ENCODE measurements around the gene SLC16A3. TPM values are rescaled to one million over a fixed set of nuclear protein-coding genes. Genes with fewer than 3 reads are reported as not detected.

The SLC16A3 gene
- total RNA-seq, 2 donors from 2014 or later: 8.6 to 197 TPM

DNA sequence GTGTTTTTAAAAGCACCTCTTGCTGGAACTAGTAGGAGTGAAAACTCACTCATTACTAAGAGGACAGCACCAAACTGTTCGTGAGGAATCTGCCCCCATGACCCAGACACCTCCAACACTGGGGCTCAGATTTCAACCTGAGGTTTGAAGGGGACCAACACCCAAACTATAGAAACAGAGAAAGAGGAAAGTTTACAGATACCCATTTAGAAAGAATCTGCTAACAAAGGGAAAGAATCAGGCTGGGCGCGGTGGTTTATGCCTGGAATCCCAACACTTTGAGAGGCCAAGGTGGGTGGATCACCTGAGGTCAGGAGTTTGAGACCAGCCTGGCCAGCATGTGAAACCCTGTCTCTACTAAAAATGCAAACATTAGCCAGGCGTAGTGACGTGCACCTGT lies 48.1 kb downstream of the SLC16A3 start:
- Mint-ChIP-seq H3K36me3 (peaks cover 7 to 8% of the 10 kb centered on the region in 2 donors), H3K27ac (no peak overlapping the region), H3K9me3 (no peaks in the 10 kb centered on the region)
- no peak for DNase-seq (ENCODE audit: low spot score in 2 of 2)
- ATAC-seq: no peak

DNA sequence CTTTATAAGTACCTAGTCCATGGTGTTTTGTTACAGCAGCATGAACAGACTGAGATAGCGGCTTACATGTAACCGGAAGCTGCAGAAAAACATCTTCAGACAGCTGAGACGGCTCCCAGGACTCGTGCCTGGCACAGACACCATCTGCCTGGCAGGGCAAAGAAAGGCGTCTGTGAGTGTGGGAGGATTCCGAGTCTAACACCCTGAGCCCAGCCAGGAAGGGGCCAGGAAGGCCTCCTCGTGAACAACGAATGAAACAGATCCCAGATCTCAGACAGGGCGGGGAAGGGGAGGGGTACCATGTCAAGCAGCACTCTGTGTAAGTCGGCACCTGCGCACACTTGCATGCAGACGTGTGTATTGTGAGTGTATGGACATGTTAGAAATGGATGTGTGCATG lies 49.0 kb downstream of the SLC16A3 start:
- DNase-seq (ENCODE audit: low spot score in 2 of 2) (no peak), ATAC-seq (no peak)
- Mint-ChIP-seq H3K27ac (no peak overlapping the region), H3K9me3 (no peaks in the 10 kb centered on the region), H3K36me3 (no peaks in the 10 kb centered on the region)

DNA sequence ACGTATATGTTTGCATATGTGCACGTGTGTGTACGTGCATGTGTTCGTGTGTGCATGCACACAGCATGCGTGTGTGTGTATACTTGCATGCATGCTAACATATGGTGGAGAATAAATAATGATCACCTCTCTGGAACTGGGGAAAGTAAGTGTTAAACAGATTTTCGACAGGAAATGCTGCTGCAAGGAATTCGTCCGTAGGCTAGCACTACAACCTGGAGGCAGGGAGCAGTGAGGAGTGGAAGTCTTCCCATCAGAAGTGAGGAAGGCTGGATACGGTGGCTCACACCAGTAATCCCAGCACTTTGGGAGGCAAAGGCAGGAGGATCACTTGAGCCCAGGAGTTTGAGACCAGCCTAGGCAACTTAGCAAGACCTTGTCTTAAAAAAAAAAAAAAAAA lies 49.5 kb downstream of the SLC16A3 start:
- H3K27ac Mint-ChIP-seq: no peak overlapping the region
- no peaks in the 10 kb centered on the region for H3K9me3 Mint-ChIP-seq
- no peak for ATAC-seq
- no peaks in the 10 kb centered on the region for H3K36me3 Mint-ChIP-seq
- DNase-seq (ENCODE audit: low spot score in 2 of 2): no peak

- no peak for ATAC-seq
- Mint-ChIP-seq H3K9me3 (no peaks in the 10 kb centered on the region), H3K27ac (no peak overlapping the region), H3K36me3 (no peaks in the 10 kb centered on the region)
- DNase-seq (ENCODE audit: low spot score in 2 of 2): no peak
Observed at GRCh38 chr17:82278786-82279391, 50.0 kb downstream of the SLC16A3 start.

- DNase-seq (ENCODE audit: low spot score in 2 of 2) (no peak), ATAC-seq (no peak)
- H3K36me3 Mint-ChIP-seq: no peaks in the 10 kb centered on the region
- no peak overlapping the region for H3K27ac Mint-ChIP-seq
- no peaks in the 10 kb centered on the region for H3K9me3 Mint-ChIP-seq
Observed at GRCh38 chr17:82280537-82280936, 51.7 kb downstream of the SLC16A3 start.

DNA sequence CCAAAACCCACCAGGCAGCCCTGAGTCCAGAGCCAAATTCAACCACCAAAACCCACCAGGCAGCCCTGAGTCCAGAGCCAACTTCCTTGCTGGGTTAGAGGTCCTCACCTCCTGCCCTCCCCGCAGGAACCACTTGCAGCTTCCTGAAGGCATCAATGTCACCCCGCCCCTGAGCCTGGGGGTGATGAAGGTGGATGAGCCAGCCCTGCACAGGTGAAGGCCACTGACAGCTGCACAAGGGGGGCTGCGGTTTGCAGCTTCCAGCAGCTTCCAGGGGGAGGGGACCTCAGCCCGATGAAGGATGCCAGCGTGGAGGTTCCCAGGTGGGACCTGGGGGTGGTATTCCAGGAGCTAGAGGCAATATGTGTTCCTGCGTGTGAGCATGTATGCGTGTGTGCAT lies 52.2 kb downstream of the SLC16A3 start:
- no peaks in the 10 kb centered on the region for H3K9me3 Mint-ChIP-seq
- no peak for DNase-seq (ENCODE audit: low spot score in 2 of 2)
- ATAC-seq: no peak
- H3K27ac Mint-ChIP-seq: no peak overlapping the region
- no peaks in the 10 kb centered on the region for H3K36me3 Mint-ChIP-seq

GRCh38 chr17:82281502-82282238 lies 52.8 kb downstream of the SLC16A3 start:
- Mint-ChIP-seq H3K9me3 (no peaks in the 10 kb centered on the region), H3K27ac (no peak overlapping the region), H3K36me3 (no peaks in the 10 kb centered on the region)
- DNase-seq (ENCODE audit: low spot score in 2 of 2): no peak
- peak; percentile 63 to 79 for ATAC-seq

DNA sequence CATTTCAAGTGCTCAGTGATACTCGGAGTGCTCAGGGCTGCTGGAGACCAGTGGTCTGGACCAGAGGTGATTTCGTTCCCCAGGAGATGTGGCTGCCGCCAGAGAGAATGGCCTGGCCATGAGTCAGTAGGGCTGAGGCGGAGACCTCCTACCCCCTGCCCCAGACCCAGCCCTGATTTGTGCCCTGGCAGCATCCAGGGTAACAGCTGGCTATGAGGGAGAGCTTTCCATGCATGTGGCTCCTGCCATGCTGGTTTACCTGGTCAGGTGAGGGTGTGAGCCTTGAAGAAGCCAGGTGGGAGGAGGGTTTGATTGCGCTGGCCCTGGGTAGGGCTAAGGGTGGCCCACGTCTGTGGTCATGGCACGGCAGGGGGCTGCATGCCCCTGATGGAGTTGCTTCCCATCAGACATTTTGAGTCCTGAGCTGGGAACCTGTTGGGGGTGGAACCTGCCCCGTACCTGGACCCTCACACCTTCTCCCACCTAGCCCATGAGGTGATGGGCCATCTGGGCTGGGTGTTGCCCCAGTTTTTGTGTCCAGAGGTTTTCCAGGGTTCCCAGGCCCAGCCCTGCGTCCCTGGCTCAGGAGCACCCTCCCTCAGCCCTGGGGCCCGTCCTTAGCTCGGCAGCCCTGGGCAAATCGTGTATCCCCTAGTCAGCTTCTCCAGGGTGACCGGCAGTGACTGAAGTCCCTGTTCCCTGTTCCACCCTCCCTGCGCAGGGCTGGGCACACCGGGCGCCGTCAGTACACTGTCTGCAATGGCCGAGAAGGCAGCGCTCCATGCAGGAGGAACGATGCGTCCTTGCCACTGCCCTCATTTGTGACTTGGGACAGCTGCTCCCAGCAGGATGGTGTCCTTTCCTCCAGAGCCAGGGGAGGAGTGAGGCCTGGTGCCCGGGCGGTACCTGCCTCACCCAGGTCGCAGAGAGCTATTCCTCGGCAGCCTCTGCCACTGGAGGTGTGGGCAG lies 53.7 kb downstream of the SLC16A3 start:
- no peak overlapping the region for H3K27ac Mint-ChIP-seq

DNA sequence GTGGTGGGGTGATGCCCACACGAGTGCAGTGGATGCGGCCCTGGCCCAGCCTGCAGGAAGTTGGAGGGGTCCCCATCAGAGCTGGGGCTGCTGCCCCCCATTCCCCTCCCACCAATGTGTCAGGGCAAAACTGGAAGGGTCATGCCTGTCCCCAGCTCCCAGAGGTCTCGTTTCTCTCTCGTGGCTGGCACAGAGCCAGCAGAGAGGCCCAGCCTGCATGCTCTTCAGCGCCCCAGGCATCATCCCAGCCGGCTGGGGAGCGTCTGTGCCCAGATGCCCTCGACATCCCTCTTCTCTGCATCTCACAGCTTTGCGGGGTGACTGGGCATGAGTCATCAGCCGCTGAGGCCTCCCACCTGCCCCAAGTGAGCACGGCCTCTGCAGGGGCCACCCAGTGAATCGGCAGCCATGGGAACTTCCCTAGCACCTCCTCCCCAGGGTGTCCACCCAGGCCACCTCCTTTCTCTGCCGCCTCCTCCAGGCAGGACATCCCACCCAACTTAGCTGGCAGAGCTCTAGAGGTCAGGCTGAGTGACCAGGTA lies 54.4 kb downstream of the SLC16A3 start:
- peak; percentile 74 to 80 for ATAC-seq
- Mint-ChIP-seq H3K9me3 (no peaks in the 10 kb centered on the region), H3K27ac (peak overlapping the region in 1 of 2 donors; percentile 40), H3K36me3 (no peaks in the 10 kb centered on the region)
- no peak for DNase-seq (ENCODE audit: low spot score in 2 of 2)

More for the DNA sequence above, 53.7 kb downstream of the SLC16A3 start:
- H3K9me3 Mint-ChIP-seq: no peaks in the 10 kb centered on the region
- peak; percentile 14 to 66 for ATAC-seq
- H3K36me3 Mint-ChIP-seq: no peaks in the 10 kb centered on the region
- DNase-seq (ENCODE audit: low spot score in 2 of 2): no peak

DNA sequence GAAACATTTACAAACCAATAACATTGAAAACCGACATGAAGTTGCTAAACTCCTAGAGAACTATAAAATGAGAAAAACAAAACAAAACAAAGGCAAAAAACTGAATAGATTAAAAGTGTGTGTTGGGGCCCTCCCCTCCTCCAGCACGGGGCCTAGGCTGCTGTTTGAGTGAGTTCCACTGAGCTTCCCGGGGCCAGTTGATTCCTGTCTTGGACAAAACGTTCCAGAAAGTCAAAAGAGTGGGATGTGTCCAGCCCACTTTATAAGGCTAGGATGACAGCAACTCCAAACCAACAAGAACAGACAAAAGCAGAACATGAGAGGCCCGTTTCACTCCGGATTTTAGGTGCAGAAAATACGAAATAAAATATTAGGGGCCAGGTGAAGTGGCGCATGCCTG lies 56.3 kb downstream of the SLC16A3 start:
- Mint-ChIP-seq H3K9me3 (no peaks in the 10 kb centered on the region), H3K36me3 (no peaks in the 10 kb centered on the region), H3K27ac (no peak overlapping the region)
- DNase-seq (ENCODE audit: low spot score in 2 of 2) (no peak), ATAC-seq (no peak)

DNA sequence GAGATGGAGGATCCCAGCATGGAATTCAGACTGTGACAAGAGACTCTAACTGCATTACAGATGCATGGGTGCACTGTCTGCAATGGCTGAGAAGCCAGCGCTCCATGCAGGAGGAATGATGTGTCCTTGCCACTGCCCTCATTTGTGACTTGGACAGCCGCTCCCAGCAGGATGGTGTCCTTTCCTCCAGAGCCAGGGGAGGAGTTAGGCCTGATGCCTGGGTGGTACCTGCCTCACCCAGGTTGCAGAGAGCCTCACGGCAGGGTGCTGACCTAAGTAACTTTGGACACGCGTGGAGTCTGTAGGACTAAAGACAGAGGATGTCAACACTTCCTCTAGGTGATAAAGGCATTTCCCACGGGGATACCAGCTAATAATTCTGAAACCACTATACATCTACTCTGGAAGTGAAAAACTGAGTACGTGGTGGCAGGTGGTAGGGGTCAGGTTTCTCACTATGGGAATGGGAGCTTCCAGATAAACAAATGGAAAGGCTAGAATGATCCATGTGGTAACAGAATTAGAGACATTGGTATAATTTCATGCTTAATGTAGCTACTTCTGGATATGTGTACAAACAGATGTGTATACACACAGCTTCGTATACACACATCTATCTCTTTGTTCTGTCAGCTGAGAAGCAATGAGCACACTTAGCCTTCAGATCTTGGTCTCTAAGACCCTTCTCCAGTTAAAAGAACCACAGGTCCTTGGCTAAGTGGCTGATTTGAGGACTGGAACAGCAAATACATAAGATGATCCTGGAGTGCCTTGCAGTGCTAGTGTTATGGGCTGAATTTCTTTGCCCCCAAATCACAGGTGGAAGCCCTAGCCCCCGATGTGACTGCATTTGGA lies 58.4 kb downstream of the SLC16A3 start:
- Mint-ChIP-seq H3K27ac (peak overlapping the region; percentile 9 to 33), H3K36me3 (no peaks in the 10 kb centered on the region), H3K9me3 (no peaks in the 10 kb centered on the region)
- ATAC-seq (no peak), DNase-seq (ENCODE audit: low spot score in 2 of 2) (no peak)

- peak overlapping the region; percentile 16 to 33 for H3K27ac Mint-ChIP-seq
Observed at GRCh38 chr17:82287868-82288801, 59.3 kb downstream of the SLC16A3 start.

More at GRCh38 chr17:82287868-82288801, 59.3 kb downstream of the SLC16A3 start:
- DNase-seq (ENCODE audit: low spot score in 2 of 2) (no peak), ATAC-seq (no peak)
- Mint-ChIP-seq H3K36me3 (no peaks in the 10 kb centered on the region), H3K9me3 (no peaks in the 10 kb centered on the region)

Data from activated naive CD4-positive, alpha-beta T cell treated with anti-CD3 and anti-CD28 coated beads, Interleukin-2, amount 50 U/mL, for 72 hours (primary cell).